CD8-positive, alpha-beta memory T cell (primary cell): ENCODE measurements around the gene CLN6. TPM values are rescaled to one million over a fixed set of nuclear protein-coding genes. Genes with fewer than 3 reads are reported as not detected.

ENCODE experiments used
- CTCF ChIA-PET: fragments of 350-600 bp; sonication (Branson Sonifier 250); formaldehyde crosslinking; loops from one replicate; lab custom pipeline; 2021; ENCODE audit warnings: antibody characterized with exemption; lab: Charles Lee
- POLR2A ChIA-PET: fragments of 350-600 bp; sonication (Branson Sonifier 250); formaldehyde crosslinking; loops from one replicate; lab custom pipeline; 2021; ENCODE audit warnings: antibody characterized with exemption; lab: Charles Lee
- DNase-seq, 5 donors: peaks; one replicate each; pipeline versions ENCODE4 v3.0.0 to v3.0.0-alpha.2; 2020 to 2022; ENCODE audit warnings: mixed read lengths in 1 of 5
- H3K27ac ChIP-seq: one replicate; pipeline ENCODE4 v1.7.0; 2013; ENCODE audit warnings: low read depth, mild to moderate bottlenecking, low read length, moderate library complexity
- H3K27me3 ChIP-seq: 2 replicates; pipeline ENCODE4 v1.7.0; 2013; ENCODE audit warnings: low read length, mild to moderate bottlenecking; ENCODE audit not compliant: insufficient read depth, poor library complexity, severe bottlenecking
- H3K36me3 ChIP-seq: 2 replicates; pipeline ENCODE4 v1.7.0; 2013; ENCODE audit warnings: mild to moderate bottlenecking, low read length, moderate library complexity; ENCODE audit not compliant: insufficient read depth
- H3K4me1 ChIP-seq: 2 replicates; pipeline ENCODE4 v1.7.0; 2013; ENCODE audit warnings: mild to moderate bottlenecking, low read length, moderate library complexity; ENCODE audit not compliant: insufficient read depth
- H3K4me3 ChIP-seq: 2 replicates; pipeline ENCODE4 v1.7.0; 2013; ENCODE audit warnings: mild to moderate bottlenecking, low read length
- H3K9me3 ChIP-seq: 2 replicates; pipeline ENCODE4 v1.7.0; 2013; ENCODE audit warnings: mild to moderate bottlenecking, low read length
- H3K27ac Mint-ChIP-seq, 8 donors: one replicate each; pipeline ENCODE4 v1.8.0; 2020 to 2021; ENCODE audit warnings: mixed read lengths in 8 of 8, mild to moderate bottlenecking in 6 of 8, inconsistent platforms in 3 of 8, moderate library complexity in 3 of 8
- H3K27me3 Mint-ChIP-seq, 2 donors: one replicate each; pipeline ENCODE4 v1.8.0; 2020 to 2021; ENCODE audit warnings: mixed read lengths in 2 of 2, mild to moderate bottlenecking in 1 of 2, moderate library complexity in 1 of 2
- H3K36me3 Mint-ChIP-seq, 3 donors: one replicate each; pipeline ENCODE4 v1.8.0; 2020 to 2021; ENCODE audit warnings: mixed read lengths in 3 of 3, inconsistent platforms in 1 of 3, mild to moderate bottlenecking in 1 of 3
- H3K4me1 Mint-ChIP-seq, 3 donors: one replicate each; pipeline ENCODE4 v1.8.0; 2020 to 2021; ENCODE audit warnings: mixed read lengths in 3 of 3, inconsistent platforms in 1 of 3, mild to moderate bottlenecking in 1 of 3
- H3K4me3 Mint-ChIP-seq, 7 donors: one replicate each; pipeline ENCODE4 v1.8.0; 2020 to 2021; ENCODE audit warnings: mixed read lengths in 7 of 7, mild to moderate bottlenecking in 6 of 7, moderate library complexity in 4 of 7, inconsistent platforms in 2 of 7
- H3K9me3 Mint-ChIP-seq, 5 donors: one replicate each; pipeline ENCODE4 v1.8.0; 2020 to 2022; ENCODE audit warnings: mixed read lengths in 5 of 5, mild to moderate bottlenecking in 3 of 5, moderate library complexity in 2 of 5, inconsistent platforms in 1 of 5
- polyA plus RNA-seq: library from polyadenylated mRNA; unstranded; fragments of 300-500 nt; fragmentation: Illumina TruSeq; gene quantifications from one replicate; pipeline ENCODE4 v1.2.3, GENCODE V29; 2021
- total RNA-seq, 2 experiments: library from RNA; stranded (reverse); gene quantifications; one replicate each; pipeline ENCODE4 v1.2.3, GENCODE V29; 2021

CLN6 gene
- total and polyA plus RNA-seq, 3 experiments from 2014 or later, result 2.3 to 73.8 (median 69.1) TPM

GRCh38 chr15:68262514-68263356 is 33.2 kb upstream of the CLN6 start:
- Histone ChIP-seq H3K4me1 (no peaks in the 10 kb centered on the region), H3K27ac (no peak overlapping the region), H3K4me3 (no peak overlapping the region), H3K36me3 (no peaks in the 10 kb centered on the region), H3K27me3 (peaks cover 8% of the 10 kb centered on the region), H3K9me3 (no peaks in the 10 kb centered on the region)
- POLR2A ChIA-PET, result no interaction called here
- Mint-ChIP-seq H3K9me3 (no peaks in the 10 kb centered on the region), H3K36me3 (no peaks in the 10 kb centered on the region), H3K27ac (no peak overlapping the region), H3K4me3 (no peak overlapping the region), H3K4me1 (no peaks in the 10 kb centered on the region), H3K27me3 (peaks cover 13 to 40% of the 10 kb centered on the region in 2 donors)
- no peak for DNase-seq
- CTCF ChIA-PET, result interaction anchor here (1.8 to 2.2 kb wide), 2 partner anchors 10 to 44 kb away, joined by 5 read pairs; no protein-coding TSS in a partner anchor

GRCh38 chr15:68261980-68262379 is 32.5 kb upstream of the CLN6 start:
- POLR2A ChIA-PET, result no interaction called here
- H3K9me3 ChIP-seq, result no peaks in the 10 kb centered on the region
- H3K27ac Mint-ChIP-seq, result no peak overlapping the region

GRCh38 chr15:68261241-68261640 is 31.7 kb upstream of the CLN6 start:
- ChIA-PET POLR2A (no interaction called here), CTCF (interaction anchor here (0.7 kb wide), 1 partner anchor 9 kb away, joined by 3 read pairs; no protein-coding TSS in a partner anchor)
- Mint-ChIP-seq H3K4me3 (no peak overlapping the region), H3K36me3 (no peaks in the 10 kb centered on the region), H3K27me3 (peaks cover 12 to 39% of the 10 kb centered on the region in 2 donors), H3K9me3 (no peaks in the 10 kb centered on the region), H3K27ac (peak overlapping the region in 1 of 8 donors; percentile 17), H3K4me1 (peaks cover 0 to 8% (median 0%) of the 10 kb centered on the region in 3 donors)
- Histone ChIP-seq H3K27me3 (peaks cover 8% of the 10 kb centered on the region), H3K9me3 (no peaks in the 10 kb centered on the region), H3K27ac (no peak overlapping the region), H3K36me3 (no peaks in the 10 kb centered on the region), H3K4me1 (no peaks in the 10 kb centered on the region), H3K4me3 (no peak overlapping the region)
- DNase-seq, result no peak

More at GRCh38 chr15:68261980-68262379, 32.5 kb upstream of the CLN6 start:
- Histone ChIP-seq H3K4me1 (no peaks in the 10 kb centered on the region), H3K27me3 (peaks cover 8% of the 10 kb centered on the region), H3K36me3 (no peaks in the 10 kb centered on the region), H3K4me3 (no peak overlapping the region), H3K27ac (no peak overlapping the region)
- Mint-ChIP-seq H3K36me3 (no peaks in the 10 kb centered on the region), H3K4me3 (no peak overlapping the region), H3K27me3 (peaks cover 10 to 39% of the 10 kb centered on the region in 2 donors), H3K9me3 (no peaks in the 10 kb centered on the region), H3K4me1 (peaks cover 0 to 6% (median 0%) of the 10 kb centered on the region in 3 donors)
- CTCF ChIA-PET, result interaction anchor here (0.7 to 1.8 kb wide), 2 partner anchors 9 to 45 kb away, joined by 3 to 5 read pairs; no protein-coding TSS in a partner anchor
- no peak for DNase-seq

GRCh38 chr15:68259883-68260282 is 30.4 kb upstream of the CLN6 start:
- Histone ChIP-seq H3K36me3 (no peaks in the 10 kb centered on the region), H3K4me3 (no peak overlapping the region), H3K27me3 (peaks cover 2% of the 10 kb centered on the region), H3K27ac (no peak overlapping the region), H3K4me1 (no peaks in the 10 kb centered on the region), H3K9me3 (no peaks in the 10 kb centered on the region)
- H3K36me3 Mint-ChIP-seq, result no peaks in the 10 kb centered on the region
- no peak overlapping the region for H3K4me3 Mint-ChIP-seq
- POLR2A ChIA-PET, result no interaction called here
- H3K9me3 Mint-ChIP-seq, result no peaks in the 10 kb centered on the region
- CTCF ChIA-PET, result interaction anchor here (1.1 to 1.5 kb wide), 2 partner anchors 47 to 396 kb away, joined by 3 to 4 read pairs; no protein-coding TSS in a partner anchor
- peaks cover 10 to 33% of the 10 kb centered on the region in 2 donors for H3K27me3 Mint-ChIP-seq
- DNase-seq, result no peak
- no peak overlapping the region for H3K27ac Mint-ChIP-seq
- H3K4me1 Mint-ChIP-seq, result peaks cover 0 to 8% (median 0%) of the 10 kb centered on the region in 3 donors

GRCh38 chr15:68258692-68259091 is 29.2 kb upstream of the CLN6 start:
- no peaks in the 10 kb centered on the region for H3K27me3 ChIP-seq
- Mint-ChIP-seq H3K9me3 (no peaks in the 10 kb centered on the region), H3K36me3 (no peaks in the 10 kb centered on the region), H3K27ac (peak overlapping the region in 1 of 8 donors; percentile 9), H3K4me1 (peaks cover 0 to 8% (median 0%) of the 10 kb centered on the region in 3 donors), H3K4me3 (no peak overlapping the region), H3K27me3 (peaks cover 10 to 21% of the 10 kb centered on the region in 2 donors)
- H3K4me3 ChIP-seq, result no peak overlapping the region
- no peaks in the 10 kb centered on the region for H3K9me3 ChIP-seq
- H3K27ac ChIP-seq, result no peak overlapping the region
- DNase-seq, result peak in 1 of 5 donors; percentile 21
- CTCF ChIA-PET, result interaction anchor here (1.1 to 1.5 kb wide), 2 partner anchors 48 to 395 kb away, joined by 3 to 4 read pairs; no protein-coding TSS in a partner anchor
- no peaks in the 10 kb centered on the region for H3K36me3 ChIP-seq
- no peaks in the 10 kb centered on the region for H3K4me1 ChIP-seq
- POLR2A ChIA-PET, result no interaction called here

- Mint-ChIP-seq H3K4me3 (peak overlapping the region; percentile 4 to 71 (median 64)), H3K27me3 (peaks cover 5 to 10% of the 10 kb centered on the region in 2 donors), H3K27ac (no peak overlapping the region), H3K4me1 (peaks cover 0 to 8% (median 0%) of the 10 kb centered on the region in 3 donors), H3K9me3 (no peaks in the 10 kb centered on the region), H3K36me3 (no peaks in the 10 kb centered on the region)
- H3K9me3 ChIP-seq, result no peaks in the 10 kb centered on the region
- H3K27me3 ChIP-seq, result no peaks in the 10 kb centered on the region
- H3K27ac ChIP-seq, result no peak overlapping the region
- H3K4me1 ChIP-seq, result no peaks in the 10 kb centered on the region
- no peaks in the 10 kb centered on the region for H3K36me3 ChIP-seq
- H3K4me3 ChIP-seq, result peak overlapping the region; percentile 37
- peak in 4 of 5 donors; percentile 14 to 62 (median 38) for DNase-seq
- CTCF ChIA-PET, result no interaction called here
- POLR2A ChIA-PET, result no interaction called here
Observed at GRCh38 chr15:68256675-68257450, 27.3 kb upstream of the CLN6 start.

- Mint-ChIP-seq H3K36me3 (no peaks in the 10 kb centered on the region), H3K27me3 (peaks cover 8 to 15% of the 10 kb centered on the region in 2 donors), H3K4me1 (peaks cover 0 to 8% (median 0%) of the 10 kb centered on the region in 3 donors), H3K27ac (no peak overlapping the region), H3K4me3 (no peak overlapping the region), H3K9me3 (no peaks in the 10 kb centered on the region)
- Histone ChIP-seq H3K4me1 (no peaks in the 10 kb centered on the region), H3K36me3 (no peaks in the 10 kb centered on the region), H3K27ac (no peak overlapping the region), H3K27me3 (no peaks in the 10 kb centered on the region), H3K4me3 (no peak overlapping the region), H3K9me3 (no peaks in the 10 kb centered on the region)
- ChIA-PET CTCF (interaction anchor here (0.6 to 2.2 kb wide), 21 partner anchors 8 to 421 kb away, joined by 3 to 19 read pairs (median 4); partner anchors contain the start of genes CLN6 and FEM1B), POLR2A (interaction anchor here (0.9 to 1.0 kb wide), 2 partner anchors 24 to 126 kb away, joined by 3 to 7 read pairs; partner anchors contain the start of gene FEM1B)
- DNase-seq, result peak in 3 of 5 donors; percentile 32 to 59 (median 56)
Observed at GRCh38 chr15:68252925-68253534, 23.5 kb upstream of the CLN6 start.
